HG03108 (cell line): ENCODE measurements around the gene CATSPERD.
"Not testable (repeated sequence)": the region's sequence is repeated elsewhere in the genome, so short reads cannot be mapped to it uniquely, and the experiment has no call there.

Experiments
- ATAC-seq: cut with Tn5 transposase; IDR thresholded peaks from one replicate; pipeline ENCODE4 v1.9.1; 2021; ENCODE audit warnings: moderate library complexity; ENCODE audit not compliant: unreplicated experiment

CATSPERD gene

GRCh38 chr19:5697022-5697889 is 23.2 kb upstream of the CATSPERD start:
- ATAC-seq, result no peak

- ATAC-seq, result no peak
Observed at GRCh38 chr19:5697890-5698634, 22.4 kb upstream of the CATSPERD start.

GRCh38 chr19:5698635-5699422 is 21.6 kb upstream of the CATSPERD start:
- no peak for ATAC-seq

GRCh38 chr19:5700455-5701092 is 19.9 kb upstream of the CATSPERD start:
- no peak for ATAC-seq

- not testable (repeated sequence) for ATAC-seq
Observed at GRCh38 chr19:5702053-5702410, 18.4 kb upstream of the CATSPERD start.

GRCh38 chr19:5703819-5704818 is 16.3 kb upstream of the CATSPERD start:
- ATAC-seq, result no peak

- no peak for ATAC-seq
Observed at GRCh38 chr19:5705552-5705951, 14.9 kb upstream of the CATSPERD start.

GRCh38 chr19:5706876-5707573 is 13.4 kb upstream of the CATSPERD start:
- ATAC-seq, result no peak

- ATAC-seq, result no peak
Observed at GRCh38 chr19:5707576-5708575, 12.6 kb upstream of the CATSPERD start.

GRCh38 chr19:5711025-5711424 is 9.4 kb upstream of the CATSPERD start:
- ATAC-seq, result no peak

- ATAC-seq, result no peak
Observed at GRCh38 chr19:5711713-5712161, 8.7 kb upstream of the CATSPERD start.

- no peak for ATAC-seq
Observed at GRCh38 chr19:5713228-5713627, 7.2 kb upstream of the CATSPERD start.

- no peak for ATAC-seq
Observed at GRCh38 chr19:5714816-5715215, 5.6 kb upstream of the CATSPERD start.

GRCh38 chr19:5717215-5717935 is 3.1 kb upstream of the CATSPERD start:
- no peak for ATAC-seq

GRCh38 chr19:5718037-5718578 is 2.3 kb upstream of the CATSPERD start:
- ATAC-seq, result no peak

- ATAC-seq, result no peak
Observed at GRCh38 chr19:5718579-5719273, 1.7 kb upstream of the CATSPERD start.
